NCI-H345 (cell line): ENCODE results near the gene ATG16L1.

ENCODE experiments used
- DNase-seq: peaks from one replicate; lab custom pipeline; 2025; lab: John Stamatoyannopoulos, UW

ATG16L1 gene

GRCh38 chr2:233260661-233261060 is 9.2 kb downstream of the ATG16L1 start:
- no peak for DNase-seq

DNA sequence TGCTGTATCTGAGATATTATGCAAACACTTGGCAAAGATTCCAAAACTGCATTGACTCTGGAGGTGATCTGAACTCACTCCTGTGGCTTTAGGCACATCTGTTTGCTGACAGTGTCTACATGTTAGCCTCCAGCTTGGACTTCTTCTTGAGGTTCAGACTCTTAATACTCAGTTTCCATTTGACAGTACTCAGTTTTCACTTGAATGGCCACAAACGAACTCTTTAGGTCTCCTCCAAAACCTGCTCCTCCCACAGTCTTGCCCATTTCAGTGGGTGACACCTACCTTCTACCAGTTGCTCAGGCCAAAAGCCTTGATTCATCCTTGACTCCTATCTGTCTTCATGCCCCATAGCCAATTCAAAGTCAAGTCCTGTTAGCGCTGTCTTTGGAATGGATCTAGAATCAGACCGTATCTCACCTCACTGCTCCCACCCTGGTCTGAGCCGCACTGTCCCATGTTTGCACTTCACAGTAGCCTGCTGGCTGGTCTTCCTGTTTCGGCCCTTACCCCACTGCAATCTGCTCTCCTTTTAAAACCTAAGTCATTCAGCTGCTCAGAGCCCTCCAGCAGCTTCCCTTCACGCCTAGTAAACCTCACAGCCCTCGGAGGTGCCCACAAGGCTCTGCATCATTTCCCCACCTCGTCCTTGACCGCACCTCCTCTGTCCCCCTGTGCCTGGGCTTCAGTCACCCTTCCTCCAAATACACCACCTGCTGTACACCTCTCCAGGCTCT is 10.5 kb downstream of the ATG16L1 start:
- DNase-seq = no peak

DNA sequence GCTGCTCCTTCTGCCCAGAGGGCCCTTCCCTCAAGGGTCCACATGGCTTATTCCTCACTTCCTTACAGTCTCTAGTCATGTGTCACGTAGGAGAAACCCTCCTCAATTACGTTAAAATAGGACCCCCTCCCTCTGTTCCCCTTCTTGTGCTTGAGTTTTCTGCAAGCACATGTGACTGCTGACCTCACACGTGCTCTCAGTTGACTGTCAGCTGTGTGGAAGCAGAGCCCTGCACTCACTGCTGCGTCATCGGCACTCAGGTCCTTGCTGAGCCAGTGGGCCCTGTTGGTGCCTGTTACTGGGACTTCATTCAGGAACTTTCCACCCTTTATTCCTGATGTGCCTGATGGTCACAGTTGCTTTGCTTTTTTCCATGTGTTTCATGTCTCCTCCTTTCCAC is 11.1 kb downstream of the ATG16L1 start:
- no peak for DNase-seq

GRCh38 chr2:233263045-233263570 is 11.6 kb downstream of the ATG16L1 start:
- DNase-seq = no peak

DNA sequence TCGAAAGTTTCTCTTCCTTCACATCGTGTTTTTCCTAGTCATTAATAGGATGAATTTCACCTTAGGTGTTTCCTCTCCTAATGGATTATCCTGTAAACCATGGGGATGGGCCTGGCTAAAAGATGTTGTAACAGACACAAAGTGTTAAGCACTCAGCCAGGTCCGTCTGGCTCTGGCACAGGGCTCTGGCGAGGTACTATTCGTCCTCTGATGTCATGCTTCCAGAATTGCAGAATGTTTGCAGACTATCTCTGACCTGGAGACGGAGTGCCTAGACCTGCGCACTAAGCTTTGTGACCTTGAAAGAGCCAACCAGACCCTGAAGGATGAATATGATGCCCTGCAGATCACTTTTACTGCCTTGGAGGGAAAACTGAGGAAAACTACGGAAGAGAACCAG is 13.2 kb downstream of the ATG16L1 start:
- no peak for DNase-seq

DNA sequence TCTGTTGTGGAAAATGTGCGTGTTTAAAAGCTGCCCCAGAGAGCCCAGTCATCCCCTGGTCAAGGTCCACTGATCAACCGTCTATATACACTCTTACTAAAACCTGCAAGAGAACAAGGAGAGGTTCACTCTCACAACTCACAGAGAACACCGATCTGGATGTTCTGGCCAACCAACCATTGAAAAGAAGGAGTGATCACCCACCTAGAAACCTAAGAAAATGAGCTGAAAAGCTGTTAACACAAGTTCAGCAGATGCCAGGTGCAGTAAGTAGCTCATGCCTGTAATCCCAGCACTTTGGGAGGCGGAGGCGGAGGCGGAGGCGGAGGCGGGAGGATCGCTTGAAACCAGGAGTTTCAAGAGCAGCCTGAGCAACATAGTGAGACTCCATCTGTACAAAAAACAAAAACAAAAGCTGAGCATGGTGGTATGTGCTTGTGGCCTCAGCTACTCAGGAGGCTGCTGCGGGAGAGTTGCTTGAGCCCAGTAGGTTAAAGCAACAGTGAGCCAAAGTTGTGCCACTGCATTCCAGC is 14.5 kb downstream of the ATG16L1 start:
- DNase-seq = no peak

- no peak for DNase-seq
Measured at GRCh38 chr2:233266481-233266880, 15.0 kb downstream of the ATG16L1 start.

- DNase-seq = no peak
Measured at GRCh38 chr2:233267516-233268245, 16.2 kb downstream of the ATG16L1 start.

- DNase-seq = no peak
Measured at GRCh38 chr2:233270366-233270765, 18.9 kb downstream of the ATG16L1 start.

- no peak for DNase-seq
Measured at GRCh38 chr2:233270951-233271350, 19.5 kb downstream of the ATG16L1 start.

DNA sequence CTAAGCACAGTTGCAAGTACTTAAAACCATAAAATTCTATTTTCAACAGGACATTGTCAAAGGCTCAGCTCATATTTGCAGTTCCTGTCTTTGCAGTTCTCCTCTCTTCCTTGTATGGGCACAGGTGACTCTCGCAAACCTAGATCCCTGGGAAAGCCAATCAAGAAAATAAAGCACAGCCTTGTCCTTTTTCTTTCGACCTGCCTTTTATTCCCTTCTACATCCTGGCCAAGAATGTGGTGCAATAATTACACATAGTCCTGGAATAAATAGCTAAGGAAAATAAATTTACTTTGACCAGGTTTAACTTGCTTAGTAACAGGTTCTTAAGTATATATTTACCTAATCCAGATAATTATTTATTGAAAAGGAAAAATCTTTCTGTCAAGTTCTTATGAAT is 20.2 kb downstream of the ATG16L1 start:
- DNase-seq = no peak

DNA sequence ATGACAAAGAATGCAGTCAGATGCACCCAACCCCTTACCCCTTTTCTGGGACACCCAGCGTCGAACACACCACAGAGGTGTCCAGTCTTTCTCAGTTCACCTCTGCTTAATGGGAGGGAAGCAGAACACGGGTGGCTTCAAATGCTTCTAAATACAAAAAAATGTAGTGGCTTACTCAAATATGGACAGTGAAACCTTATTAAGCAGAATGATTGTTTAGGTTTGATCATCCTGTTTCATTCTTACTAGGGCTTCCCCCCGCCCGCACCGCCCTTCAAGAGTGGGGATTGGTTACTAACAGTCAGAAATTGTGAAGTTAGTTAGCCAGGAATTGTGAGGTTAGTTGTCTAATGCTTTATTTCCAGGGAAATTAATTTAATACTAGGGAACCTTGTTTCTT is 21.6 kb downstream of the ATG16L1 start:
- DNase-seq = no peak

DNA sequence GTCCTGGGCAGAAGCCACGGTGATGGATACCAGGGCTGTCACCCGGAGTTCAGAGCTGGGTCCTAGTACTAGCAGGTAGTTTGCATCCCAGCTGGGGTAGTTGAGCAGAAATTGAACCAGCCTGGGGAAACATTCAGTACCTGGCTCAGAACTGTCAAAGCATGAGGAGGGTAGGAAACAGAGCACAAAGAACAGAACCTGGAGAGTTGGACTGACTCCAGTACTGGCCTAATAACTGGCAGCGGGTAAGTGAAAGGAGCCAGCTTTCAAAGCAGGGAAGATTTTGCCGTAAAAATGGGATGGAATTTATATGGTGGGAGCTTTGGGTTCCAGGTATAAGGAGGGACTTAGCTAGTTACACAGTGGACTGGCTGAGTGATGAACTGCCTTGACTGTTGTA is 23.8 kb downstream of the ATG16L1 start:
- DNase-seq = no peak

DNA sequence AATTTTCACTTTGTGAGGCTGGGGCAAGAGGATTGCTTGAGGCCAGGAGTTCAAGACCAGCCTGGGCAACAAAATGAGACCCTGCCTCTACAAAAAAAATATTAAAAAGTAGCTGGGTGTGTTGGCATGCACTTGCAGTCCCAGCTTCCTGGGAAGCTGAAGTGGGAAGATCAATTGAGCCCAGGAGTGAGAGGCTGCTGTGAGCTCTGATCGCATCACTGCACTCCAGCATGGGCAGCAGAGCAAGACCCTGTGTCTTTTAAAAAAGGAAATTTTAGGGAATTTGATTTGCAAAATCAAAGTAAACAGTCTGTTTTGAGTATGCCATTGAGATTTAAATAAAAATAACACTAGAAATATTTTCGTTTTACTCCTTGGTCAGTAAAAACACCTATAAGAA is 27.4 kb downstream of the ATG16L1 start:
- no peak for DNase-seq

GRCh38 chr2:233280114-233280693 is 28.7 kb downstream of the ATG16L1 start:
- no peak for DNase-seq

GRCh38 chr2:233281553-233281952 is 30.1 kb downstream of the ATG16L1 start:
- DNase-seq = no peak

DNA sequence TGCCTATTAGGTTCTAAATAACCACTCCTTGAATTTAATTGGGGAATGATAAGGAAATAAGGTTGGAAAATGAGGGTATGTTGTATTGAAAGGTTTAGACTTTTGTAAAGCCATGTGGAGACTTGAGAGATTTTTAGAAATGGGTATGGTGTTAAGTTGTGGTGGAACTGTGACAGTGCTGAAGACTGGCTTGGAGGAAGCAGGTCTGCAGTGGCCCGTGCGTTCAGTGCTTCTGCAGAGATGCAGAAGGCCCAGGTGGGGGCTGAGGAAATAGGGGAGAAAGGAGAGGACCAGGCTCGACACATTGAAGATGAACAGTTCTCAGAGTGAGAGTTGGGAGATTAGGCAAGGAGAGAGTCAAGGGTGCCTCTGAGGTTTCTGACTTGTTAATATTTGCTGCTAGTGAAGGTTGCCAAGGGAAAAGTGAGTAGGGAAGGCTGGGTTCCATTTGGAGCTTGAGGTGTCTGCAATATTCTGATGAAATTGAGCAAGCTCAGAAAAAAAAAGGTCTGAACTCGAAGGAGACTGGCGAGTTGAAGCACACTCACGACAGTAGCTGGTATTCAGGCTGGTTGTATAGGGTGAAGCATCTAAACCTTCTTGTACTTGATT is 30.6 kb downstream of the ATG16L1 start:
- DNase-seq = no peak

- DNase-seq = no peak
Measured at GRCh38 chr2:233285921-233286320, 34.4 kb downstream of the ATG16L1 start.

- DNase-seq = no peak
Measured at GRCh38 chr2:233287871-233288270, 36.4 kb downstream of the ATG16L1 start.

- peak; percentile 69 for DNase-seq
Measured at GRCh38 chr2:233288663-233289062, 37.2 kb downstream of the ATG16L1 start.

GRCh38 chr2:233289648-233290047 is 38.2 kb downstream of the ATG16L1 start:
- DNase-seq = peak; percentile 22
